Measurements from ENCODE around the gene ABHD2.

ABHD2 gene

GRCh38 chr15:89217686-89218376 lies 129.6 kb downstream of the ABHD2 start:
- FAIRE-seq (no peak), DNase-seq (ENCODE audit: insufficient read length, low spot score) (no peak)
- no peak for TF ChIP-seq CTCF (IDR thresholded peaks at IDR 0.05; ENCODE audit: insufficient read depth, missing control alignments)

- FAIRE-seq (no peak), DNase-seq (ENCODE audit: insufficient read length, low spot score) (no peak)
- TF ChIP-seq CTCF (IDR thresholded peaks at IDR 0.05; ENCODE audit: insufficient read depth, missing control alignments) = no peak
Measured at GRCh38 chr15:89218531-89218930, 130.3 kb downstream of the ABHD2 start.

- FAIRE-seq (no peak), DNase-seq (ENCODE audit: insufficient read length, low spot score) (no peak)
- no peak for TF ChIP-seq CTCF (IDR thresholded peaks at IDR 0.05; ENCODE audit: insufficient read depth, missing control alignments)
Measured at GRCh38 chr15:89221543-89221942, 133.3 kb downstream of the ABHD2 start, which contains the start of gene RLBP1. RLBP1 (minus strand) TSS chr15:89221579; CDS start chr15:89218975, 2,604 bp downstream.

GRCh38 chr15:89225588-89225987 lies 137.3 kb downstream of the ABHD2 start:
- TF ChIP-seq CTCF (IDR thresholded peaks at IDR 0.05; ENCODE audit: insufficient read depth, missing control alignments) = no peak
- DNase-seq (ENCODE audit: insufficient read length, low spot score) = no peak
- no peak for FAIRE-seq

- DNase-seq (ENCODE audit: insufficient read length, low spot score) (no peak), FAIRE-seq (no peak)
- no peak for TF ChIP-seq CTCF (IDR thresholded peaks at IDR 0.05; ENCODE audit: insufficient read depth, missing control alignments)
Measured at GRCh38 chr15:89226359-89227221, 138.3 kb downstream of the ABHD2 start.

- DNase-seq (ENCODE audit: insufficient read length, low spot score) (no peak), FAIRE-seq (no peak)
- TF ChIP-seq CTCF (IDR thresholded peaks at IDR 0.05; ENCODE audit: insufficient read depth, missing control alignments) = no peak
Measured at GRCh38 chr15:89227425-89227824, 139.2 kb downstream of the ABHD2 start.

- DNase-seq (ENCODE audit: insufficient read length, low spot score) (no peak), FAIRE-seq (no peak)
- no peak for TF ChIP-seq CTCF (IDR thresholded peaks at IDR 0.05; ENCODE audit: insufficient read depth, missing control alignments)
Measured at GRCh38 chr15:89230277-89230676, 142.0 kb downstream of the ABHD2 start.
